Stimulated activated CD4-positive, alpha-beta T cell treated with anti-CD3 and anti-CD28 coated beads, Interleukin-12 subunit alpha, Interleukin-12 subunit beta, amount 100 ng/mL, for 4 hours (primary cell): ENCODE measurements around the gene PAQR9.
"Not testable (repeated sequence)": the region's sequence is repeated elsewhere in the genome, so short reads cannot be mapped to it uniquely, and the experiment has no call there.

Source experiments
- DNase-seq: peaks from one replicate; pipeline ENCODE4 v3.0.0-alpha.2; 2020

The PAQR9 gene, protein sequence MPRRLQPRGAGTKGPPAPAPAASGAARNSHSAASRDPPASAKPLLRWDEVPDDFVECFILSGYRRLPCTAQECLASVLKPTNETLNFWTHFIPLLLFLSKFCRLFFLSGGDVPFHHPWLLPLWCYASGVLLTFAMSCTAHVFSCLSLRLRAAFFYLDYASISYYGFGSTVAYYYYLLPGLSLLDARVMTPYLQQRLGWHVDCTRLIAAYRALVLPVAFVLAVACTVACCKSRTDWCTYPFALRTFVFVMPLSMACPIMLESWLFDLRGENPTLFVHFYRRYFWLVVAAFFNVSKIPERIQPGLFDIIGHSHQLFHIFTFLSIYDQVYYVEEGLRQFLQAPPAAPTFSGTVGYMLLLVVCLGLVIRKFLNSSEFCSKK

DNA sequence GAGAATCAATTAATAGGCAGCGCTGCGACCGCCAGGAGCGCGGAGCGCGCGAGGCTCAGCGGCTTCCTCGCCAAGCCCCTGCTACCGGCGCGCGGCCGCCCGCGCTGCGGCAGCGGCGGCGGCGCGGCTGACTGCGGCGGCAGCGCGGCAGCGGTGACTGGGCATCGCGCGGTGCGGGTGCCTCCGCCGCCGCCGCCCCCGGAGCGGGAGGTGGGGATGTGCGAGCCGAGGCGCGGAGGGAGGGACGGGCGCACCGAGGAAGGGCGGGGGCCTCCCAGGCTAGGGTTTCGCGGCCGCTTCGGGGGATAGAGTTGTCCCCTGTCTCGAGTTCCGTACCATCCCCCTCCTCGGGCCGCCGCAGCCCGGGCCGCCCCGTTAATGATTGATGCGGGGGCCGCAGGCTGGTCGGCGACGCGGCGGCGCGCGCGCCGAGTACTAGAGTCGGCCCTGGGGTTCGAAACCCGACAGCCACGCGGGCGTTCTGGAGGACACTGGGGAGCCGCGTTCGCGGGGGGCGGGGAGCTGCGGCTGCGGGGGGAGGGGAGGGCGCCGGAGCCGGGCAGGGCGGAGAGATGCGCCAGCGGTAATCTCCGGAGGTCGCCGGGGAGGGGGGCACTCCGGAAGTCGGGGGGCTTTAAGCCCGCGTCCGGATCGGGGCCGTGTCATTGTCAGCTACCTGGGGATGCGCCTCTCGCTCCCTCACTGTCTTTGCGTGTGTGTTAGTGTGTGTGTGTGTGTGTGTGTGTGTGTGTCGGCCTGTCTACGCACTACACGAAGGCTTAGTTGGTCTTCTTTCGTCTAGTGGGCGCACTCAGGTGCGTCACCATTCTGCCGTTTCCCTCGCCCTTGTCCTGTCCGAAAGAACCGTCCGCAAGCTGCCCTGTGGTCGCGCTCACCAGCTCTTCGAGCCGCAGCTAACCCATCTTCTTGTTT lies at the start of gene PAQR9:
Gene PAQR9 (minus strand): TSS at position 159 of the 933 bp plus-strand sequence. CDS start 338 bp downstream, outside the sequence.
- no peak for DNase-seq

DNA sequence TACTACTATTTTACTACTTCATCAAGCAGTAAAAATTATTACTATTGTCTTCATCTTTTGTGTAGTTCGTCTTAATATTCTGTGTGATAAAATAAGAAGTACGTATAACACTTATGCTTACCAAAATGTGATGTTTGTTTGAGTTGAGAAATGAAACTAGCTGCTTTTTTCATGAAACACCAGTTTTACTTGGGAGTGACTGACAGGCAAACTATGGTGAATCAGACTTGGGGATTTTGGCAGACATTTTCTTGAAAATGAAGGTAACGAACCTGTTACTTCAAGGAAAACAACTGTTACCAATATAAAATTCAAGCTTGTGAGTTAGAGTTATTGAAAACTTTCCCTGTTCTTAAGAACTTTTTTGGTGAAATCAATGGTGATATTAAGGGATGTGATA lies 48.2 kb upstream of the PAQR9 start:
- DNase-seq, result no peak

DNA sequence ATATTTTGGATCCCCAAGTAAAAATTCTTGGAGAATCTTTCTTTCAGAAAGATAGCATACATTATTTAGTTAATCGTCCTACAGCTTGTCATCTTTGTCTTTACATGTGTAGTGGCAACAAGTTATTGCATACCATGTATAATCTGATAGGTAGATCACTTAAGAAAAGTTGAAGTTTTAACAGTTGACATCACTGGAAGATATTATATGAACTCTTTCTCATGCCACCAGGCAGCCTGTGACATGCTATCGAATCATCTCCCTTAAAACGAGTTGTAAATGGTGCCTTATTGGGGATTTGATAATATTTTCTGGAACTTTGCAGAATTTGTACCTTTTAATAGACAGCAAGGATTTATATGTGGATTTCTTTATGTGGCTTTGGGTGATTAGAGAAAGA lies 46.5 kb upstream of the PAQR9 start:
- no peak for DNase-seq

DNA sequence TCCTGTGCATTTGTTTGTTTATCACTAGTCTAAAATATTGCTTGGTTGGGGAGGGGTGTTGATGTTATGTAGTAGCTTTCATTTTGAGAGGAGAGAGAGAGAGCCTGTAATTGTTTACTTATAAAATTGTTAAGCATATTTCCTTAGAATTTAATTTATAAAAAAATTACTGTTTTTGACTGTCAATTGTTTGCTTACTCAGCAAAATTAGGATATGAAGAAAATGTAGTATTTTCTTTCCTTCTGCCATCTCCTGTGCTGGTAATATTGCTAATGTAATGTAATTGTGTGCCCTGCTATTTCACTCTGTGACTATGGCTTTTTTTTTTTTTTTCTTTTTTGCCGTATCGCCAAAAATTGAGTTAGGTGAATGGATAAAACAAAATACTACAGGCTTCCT lies 41.3 kb upstream of the PAQR9 start:
- no peak for DNase-seq

DNA sequence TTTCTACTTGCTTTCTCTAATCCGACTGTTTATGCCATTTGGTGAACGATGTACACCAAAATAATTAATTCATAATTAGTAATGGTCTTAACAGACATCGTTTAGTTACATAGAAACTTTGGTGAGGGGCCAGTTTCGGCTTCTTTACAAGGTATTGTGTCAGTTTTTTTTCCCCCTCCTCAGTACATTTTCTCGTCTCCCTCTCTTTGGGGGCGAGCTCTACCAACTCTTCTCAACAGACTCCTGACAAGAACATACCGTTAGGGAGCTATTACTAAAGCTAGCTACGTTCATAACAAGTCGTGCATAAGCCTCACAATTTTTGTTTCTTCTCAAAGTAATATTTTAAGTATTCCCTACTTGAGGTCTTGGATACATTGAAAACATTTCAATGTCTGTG lies 39.3 kb upstream of the PAQR9 start:
- no peak for DNase-seq

DNA sequence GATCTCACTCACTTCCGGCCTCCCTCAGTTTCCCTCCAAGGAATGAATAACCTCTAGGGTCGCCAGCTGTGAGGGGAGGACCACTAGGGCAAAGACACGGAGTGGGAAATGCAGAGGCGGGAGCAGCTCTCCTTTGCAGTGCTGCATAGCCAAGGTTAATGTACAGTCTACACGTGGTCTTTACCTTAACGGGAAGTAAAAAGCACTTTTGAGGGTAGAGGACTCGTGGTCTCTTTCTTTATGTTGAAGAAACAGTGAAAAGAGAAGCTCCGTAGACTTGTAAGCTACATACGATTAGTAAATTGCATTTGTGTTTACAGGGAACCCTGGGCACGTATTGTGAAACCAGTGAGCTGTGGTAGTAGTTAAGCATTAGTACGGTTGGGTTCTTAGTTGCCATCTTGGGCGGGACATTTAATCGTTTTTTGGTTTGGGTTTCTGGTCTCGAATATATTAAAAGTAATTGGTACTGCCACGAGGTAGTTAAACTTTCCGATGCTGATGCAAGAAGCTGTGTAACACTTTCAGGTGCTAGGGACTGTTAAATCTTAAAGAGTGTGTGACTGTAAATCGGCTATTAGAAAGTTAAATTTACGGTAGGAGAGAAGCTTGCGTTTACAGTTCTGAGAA lies 38.7 kb upstream of the PAQR9 start:
- no peak for DNase-seq

DNA sequence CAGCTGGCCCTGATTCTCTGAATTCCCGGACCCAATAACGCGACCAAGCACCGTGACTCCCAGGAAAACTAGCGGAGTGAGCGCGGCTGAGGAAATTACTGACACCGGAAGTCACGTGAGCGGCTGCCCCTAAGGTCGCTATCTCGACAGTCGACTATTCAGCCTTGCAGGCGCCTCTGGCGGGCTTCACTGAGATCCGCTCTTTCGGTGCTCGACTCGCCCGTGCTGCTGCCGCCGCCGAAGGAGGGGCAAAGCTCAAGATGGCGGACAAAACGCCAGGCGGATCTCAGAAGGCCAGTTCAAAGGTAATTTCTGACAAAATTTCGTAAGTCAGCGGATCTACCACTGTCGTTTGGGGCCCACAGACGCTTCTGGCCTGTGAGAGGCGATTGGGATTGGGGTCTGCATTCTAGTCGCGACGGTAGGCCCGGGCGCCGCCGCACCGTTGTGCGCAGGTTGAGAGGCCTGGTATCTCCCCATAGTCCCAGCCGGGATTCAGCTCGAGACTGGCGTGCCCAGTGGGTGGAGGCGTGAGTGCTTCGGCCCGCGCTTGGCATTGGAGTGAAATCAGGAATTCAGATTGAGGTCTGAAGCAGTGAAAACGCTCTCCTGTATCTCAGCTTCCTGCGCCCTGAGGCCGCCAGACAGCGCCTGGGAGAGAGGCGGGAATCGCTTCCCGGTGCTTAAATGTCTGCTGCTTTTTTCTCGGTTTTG lies 38.1 kb upstream of the PAQR9 start, which contains the start of gene U2SURP:
Gene U2SURP (plus strand): TSS at position 202 of the 714 bp plus-strand sequence. CDS start 59 bp downstream, at position 261.
- peak; percentile 83 for DNase-seq

DNA sequence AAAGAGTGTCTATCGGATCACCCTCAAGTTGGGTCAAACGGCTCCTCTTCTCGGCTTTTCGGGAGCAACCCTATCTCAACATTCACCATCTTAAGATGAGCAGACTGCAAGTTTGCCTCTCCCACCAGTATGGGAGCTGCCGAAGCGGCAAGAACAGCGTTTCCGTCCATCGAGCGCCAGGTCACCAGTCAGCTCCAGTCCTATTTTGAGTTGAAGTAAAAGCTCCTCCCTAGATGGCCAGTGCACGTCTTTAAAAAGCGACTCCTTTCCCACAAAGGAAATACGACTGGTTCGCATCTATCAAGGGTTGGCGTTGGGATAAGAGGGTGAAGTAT lies 37.5 kb upstream of the PAQR9 start:
- DNase-seq, result no peak

DNA sequence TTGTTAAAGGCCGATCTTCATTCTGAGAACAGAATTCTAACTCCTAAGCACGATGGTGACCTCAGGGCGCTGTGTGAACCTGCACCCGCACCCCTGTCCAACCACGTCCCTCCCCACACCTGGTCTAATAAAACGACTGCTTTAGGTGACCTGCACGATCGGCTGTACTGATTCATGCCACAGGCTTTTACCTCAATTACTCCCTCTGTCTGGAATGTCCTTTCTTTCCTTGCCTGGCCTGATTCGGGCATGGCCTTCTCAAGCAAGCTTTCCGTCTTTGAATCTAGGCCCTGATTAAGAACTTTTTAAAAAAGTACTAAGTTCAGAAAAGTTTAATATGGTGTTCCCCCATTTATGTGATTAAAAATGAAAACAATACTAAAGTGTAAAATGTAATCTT lies 37.1 kb upstream of the PAQR9 start:
- DNase-seq, result no peak

DNA sequence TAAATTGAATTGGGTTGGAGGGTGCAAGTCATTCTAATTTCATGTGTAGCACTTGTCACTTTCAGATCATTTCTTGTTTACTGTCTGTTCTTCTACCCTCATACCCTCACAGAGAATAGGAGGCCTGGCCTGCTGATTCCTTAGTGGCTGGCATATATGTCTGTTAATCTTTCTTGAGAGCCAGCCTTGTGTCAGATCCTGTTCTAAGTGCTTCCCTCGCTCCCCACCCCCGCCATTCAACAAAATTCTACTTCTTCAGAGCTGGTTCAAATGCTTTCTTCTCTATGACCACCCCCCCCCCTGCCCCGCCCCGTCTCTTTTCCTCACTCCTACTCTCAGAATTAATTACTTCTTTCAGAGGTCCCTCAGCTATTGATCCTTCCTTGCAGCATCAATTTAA lies 36.4 kb upstream of the PAQR9 start:
- no peak for DNase-seq

DNA sequence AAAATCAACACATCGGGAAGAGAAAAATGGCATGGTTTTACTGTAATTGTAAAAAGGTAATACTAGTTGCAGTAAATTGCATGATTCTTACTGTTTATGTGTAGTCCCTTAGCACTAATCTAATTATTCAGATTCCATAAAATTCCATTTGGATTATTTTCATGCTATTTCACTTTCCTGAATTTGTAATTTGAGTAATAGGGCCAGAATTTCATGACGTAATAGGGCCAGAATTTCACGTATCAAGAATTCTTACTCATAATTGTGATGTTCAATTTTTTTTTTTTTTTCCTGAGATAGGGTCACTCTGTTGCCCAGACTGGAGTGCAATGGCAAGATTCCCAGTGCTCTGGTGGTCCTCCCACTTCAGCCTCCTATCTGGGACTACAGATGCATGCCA lies 35.0 kb upstream of the PAQR9 start:
- DNase-seq, result no peak

DNA sequence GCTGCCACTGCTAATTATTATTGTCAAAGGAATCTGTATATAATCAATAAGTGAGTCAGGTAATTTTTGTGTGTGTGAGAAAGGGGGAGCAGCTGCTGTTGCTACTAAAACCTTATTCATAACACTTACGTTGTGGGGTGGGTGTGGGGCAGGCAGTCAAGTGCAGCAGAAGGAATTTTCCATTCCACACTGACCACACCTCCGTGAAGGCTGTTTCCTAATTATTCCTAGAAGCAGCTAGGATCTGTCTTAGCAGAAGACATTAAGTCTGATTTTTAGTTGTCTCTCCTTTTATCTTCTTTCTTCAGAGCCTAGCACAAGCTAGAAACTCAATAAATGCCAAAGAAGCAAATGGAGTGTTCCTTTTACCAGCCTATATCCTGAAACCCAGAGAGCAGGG lies 33.9 kb upstream of the PAQR9 start:
- no peak for DNase-seq

DNA sequence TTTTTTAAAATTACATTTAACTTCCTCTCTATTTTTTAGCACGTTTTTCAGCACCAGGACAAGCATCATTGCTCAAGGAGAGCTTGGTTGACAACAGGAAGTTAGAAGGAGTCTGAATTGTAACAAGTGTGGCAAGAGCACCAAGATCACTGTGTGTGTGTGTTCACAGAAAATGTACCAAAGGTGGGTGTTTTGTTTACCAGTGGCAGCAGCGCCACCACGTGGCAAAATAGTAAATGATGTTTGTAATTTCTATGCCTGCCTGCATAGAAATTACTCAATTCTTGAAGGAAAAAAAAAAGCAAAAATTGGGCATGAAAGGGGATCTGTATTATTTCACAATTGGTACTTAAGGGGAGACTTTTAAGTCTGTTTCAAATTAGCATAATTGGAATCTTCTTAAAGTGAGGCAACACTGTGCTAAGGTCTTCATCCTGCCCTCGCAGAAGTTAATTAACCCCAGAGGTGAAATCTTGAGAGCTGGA lies 30.5 kb upstream of the PAQR9 start:
- DNase-seq, result peak; percentile 53

DNA sequence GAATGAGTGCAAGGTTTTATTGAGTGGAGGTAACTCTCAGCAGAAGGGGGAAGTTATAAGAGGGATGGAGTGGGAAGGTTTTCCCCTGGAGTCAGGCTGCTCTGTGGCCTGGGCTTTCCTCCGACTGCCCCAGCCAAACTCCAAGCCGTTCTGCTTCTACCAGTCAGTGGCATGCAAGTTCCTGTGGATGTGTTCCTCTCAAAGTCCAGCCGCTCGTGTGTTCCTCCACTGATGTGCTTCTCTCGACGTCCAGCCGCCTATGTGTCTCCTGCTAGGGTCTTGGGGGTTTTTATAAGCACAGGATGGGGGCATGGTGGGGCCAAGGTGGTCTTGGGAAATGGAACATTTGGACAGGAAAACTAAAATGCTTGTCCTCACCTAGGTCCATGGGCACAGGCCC lies 28.8 kb upstream of the PAQR9 start:
- no peak for DNase-seq

DNA sequence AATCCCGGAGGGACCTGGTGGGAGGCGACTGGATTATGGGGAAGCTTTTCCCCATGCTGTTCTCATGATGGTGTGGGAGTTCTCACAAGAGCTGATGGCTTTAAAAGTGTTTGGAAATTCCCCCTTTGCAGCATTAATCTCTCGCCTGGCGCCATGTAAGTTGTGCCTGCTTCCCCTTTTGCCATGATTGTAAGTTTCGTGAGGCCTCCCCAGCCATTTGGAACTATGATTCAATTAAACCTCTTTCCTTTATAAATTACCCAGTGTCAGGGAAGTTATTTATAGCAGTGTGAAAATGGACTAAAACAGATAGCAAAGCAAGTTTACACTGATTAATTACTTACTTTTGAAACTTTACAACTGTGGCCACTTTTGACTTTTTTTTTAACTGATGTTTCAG lies 27.2 kb upstream of the PAQR9 start:
- DNase-seq, result no peak

DNA sequence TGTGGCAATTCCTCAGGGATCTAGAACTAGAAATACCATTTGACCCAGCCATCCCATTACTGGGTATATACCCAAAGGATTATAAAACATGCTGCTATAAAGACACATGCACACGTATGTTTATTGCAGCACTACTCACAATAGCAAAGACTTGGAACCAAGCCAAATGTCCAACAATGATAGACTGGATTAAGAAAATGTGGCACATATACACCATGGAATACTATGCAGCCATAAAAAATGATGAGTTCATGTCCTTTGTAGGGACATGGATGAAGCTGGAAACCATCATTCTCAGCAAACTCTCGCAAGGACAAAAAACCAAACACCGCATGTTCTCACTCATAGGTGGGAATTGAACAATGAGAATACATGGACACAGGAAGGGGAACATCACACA lies 25.4 kb upstream of the PAQR9 start:
- not testable (repeated sequence) for DNase-seq

DNA sequence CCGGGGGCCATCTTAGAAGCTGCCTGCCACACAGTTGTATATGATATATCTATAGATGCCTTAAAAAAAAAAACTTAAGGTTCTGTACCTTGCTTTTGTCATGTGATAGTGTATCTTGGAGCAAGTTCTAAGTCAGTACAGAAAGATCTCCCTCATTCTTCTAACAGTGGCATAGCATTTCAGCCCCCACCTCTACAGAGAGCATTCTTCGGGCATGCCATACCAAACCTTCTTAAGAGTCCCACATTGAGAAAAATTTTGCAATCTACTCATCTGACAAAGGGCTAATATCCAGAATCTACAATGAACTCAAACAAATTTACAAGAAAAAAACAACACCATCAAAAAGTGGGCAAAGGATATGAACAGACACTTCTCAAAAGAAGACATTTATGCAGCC lies 24.7 kb upstream of the PAQR9 start:
- not testable (repeated sequence) for DNase-seq

DNA sequence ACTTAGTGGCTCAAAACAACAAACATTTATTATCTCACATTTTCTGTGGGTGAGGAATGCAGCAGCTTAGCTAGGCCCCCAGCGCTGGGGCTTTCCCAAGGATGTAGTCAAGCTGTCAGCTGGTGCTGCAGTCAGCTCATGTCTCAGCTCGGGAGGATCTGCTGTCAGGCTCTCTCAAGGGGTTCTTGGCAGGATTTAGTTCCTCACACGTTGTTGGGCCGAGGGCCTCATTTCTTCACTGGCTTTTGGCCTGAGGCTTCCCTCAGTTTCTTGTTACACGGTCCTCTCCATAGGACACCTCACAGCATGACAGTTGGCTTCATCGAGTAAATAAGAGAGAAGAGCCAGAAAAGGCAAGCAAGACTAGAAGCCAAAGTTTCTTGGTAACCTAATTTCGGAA lies 24.2 kb upstream of the PAQR9 start:
- DNase-seq, result no peak

DNA sequence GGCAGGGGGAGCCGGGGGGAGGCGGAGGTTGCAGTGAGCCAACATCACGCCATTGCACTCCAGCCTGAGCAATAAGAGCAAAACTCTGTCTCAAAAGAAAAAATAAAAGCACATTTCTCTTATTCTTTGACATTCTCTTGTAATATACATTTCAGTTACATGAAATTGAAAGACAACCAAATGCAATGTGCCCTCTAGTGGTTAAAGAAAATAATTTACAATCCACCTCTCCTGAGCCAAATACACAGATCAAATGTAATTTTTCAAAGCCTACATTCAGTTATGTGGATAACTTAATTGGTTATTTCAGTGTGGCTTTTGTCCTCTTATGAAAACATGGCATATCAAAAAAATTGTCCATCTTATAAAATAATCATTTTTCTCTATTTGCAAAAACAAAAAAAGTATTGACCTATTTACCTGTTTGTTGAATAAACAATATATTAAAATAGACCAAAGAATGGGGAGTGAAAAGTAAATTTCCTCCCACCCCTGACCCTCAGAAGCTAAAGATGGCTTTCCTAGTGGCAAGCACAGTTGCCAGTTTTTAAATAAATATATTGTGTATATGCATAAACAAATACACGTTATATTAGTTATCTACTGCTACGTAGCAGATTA lies 23.7 kb upstream of the PAQR9 start:
- no peak for DNase-seq

DNA sequence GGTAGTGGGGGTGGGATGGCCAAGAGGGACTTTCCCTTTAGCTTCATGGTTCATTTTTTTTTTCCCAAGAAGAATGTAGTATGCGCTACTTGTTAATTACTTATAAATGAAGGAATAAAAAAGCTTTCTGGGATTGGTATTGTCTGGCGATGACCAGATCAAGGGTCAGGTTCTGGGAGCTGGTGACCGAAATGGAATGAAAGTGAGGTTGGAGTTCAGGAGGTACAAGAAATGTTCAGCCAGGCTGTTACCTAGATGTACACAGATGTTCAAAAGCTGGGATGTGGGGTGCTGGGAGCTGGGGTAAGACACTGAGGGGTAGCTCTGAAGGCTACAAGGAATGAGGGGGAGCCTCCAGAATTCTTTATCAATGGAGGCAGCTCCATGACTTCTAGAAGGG lies 20.8 kb upstream of the PAQR9 start:
- no peak for DNase-seq

DNA sequence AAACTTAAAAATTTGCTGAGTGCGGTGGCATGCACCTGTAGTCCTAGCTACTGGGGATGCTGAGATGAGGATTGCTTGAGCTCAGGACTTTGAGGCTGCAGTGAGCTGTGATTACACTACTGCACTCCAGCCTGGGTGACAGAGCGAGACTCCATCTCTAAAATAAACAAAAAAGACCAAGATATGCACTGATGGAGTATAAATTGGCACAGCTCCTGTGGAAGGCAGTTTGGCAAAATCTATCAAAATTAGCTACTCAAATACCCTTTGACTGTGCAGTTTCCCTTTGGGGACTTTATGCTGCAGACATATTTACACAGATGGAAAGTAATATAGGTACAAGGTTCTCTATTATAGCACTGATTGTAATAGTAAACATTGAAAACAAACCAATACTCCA lies 19.8 kb upstream of the PAQR9 start:
- DNase-seq, result no peak

DNA sequence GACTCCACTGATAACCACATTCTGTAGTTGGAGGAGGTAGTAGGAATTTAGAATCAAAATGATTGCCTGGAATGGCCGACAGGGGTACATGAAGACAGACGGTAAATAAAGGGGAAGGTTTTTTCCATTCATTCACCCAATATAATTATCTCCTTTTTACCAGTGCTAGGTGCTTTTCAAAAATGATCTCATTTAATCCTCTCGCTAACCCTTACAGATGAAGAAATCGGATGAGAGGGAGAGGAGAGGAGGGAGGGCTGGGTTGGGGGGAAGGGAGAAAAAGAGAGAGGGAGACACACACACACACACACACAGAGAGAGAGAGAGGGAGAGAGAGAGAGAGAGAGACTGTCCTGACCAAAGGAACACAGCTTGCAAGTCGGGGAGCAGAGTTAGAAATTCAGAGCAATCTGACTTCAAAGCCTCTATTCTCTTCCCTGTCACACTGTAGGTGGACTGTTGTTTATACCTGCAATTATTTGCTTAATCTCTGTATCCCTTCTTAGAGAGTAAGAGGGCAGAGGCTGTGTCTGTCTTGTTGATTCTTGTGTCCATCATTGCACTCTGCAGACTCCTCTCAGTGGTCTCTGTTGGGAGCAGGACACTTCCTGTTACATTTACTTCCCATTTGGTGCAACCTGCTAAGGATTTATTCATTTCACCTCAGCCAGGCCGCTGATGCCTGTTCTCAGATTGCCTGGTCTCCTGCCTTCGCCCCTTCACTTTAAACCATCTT lies 18.7 kb upstream of the PAQR9 start:
- DNase-seq, result no peak
